Activated naive CD8-positive, alpha-beta T cell (primary cell): ENCODE results near the gene DLG1.
"Not testable (repeated sequence)": the region's sequence is repeated elsewhere in the genome, so short reads cannot be mapped to it uniquely, and the experiment has no call there.

ENCODE experiments used
- H3K27ac Mint-ChIP-seq: one replicate; pipeline ENCODE4 v1.8.0; 2021; ENCODE audit warnings: mixed read lengths
- H3K27me3 Mint-ChIP-seq: one replicate; pipeline ENCODE4 v1.8.0; 2021; ENCODE audit warnings: mixed read lengths
- H3K36me3 Mint-ChIP-seq: one replicate; pipeline ENCODE4 v1.8.0; 2021; ENCODE audit warnings: mixed read lengths
- H3K4me1 Mint-ChIP-seq: one replicate; pipeline ENCODE4 v1.8.0; 2021; ENCODE audit warnings: low read depth, mixed read lengths
- H3K4me3 Mint-ChIP-seq: one replicate; pipeline ENCODE4 v1.8.0; 2021; ENCODE audit warnings: mild to moderate bottlenecking, mixed read lengths
- H3K9me3 Mint-ChIP-seq: one replicate; pipeline ENCODE4 v1.8.0; 2021; ENCODE audit warnings: low read depth, mixed read lengths

The DLG1 gene

DNA sequence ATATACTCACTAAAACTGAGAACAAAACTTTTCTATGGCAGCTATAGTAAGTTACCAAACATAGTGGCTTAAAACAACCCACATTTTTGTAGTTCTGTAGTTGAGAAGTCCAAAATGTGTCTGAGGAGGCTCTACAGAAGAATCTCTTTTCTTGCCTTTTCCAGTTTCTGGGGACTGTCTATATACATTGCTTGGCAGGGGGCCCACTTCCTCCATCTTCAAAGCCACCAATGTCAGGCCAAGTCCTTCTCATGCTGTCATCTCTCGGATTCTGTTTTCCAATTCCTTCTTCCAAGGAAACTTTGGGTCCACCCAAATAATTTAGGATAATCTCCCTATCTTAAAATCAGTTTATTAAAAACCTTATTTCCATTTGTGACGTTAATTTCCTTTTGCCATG, 92.7 kb downstream of the DLG1 start:
- Mint-ChIP-seq H3K36me3 (peaks cover 3% of the 10 kb centered on the region), H3K9me3 (no peaks in the 10 kb centered on the region), H3K4me1 (peaks cover 67% of the 10 kb centered on the region), H3K27ac (no peak overlapping the region), H3K4me3 (no peak overlapping the region), H3K27me3 (no peaks in the 10 kb centered on the region)

DNA sequence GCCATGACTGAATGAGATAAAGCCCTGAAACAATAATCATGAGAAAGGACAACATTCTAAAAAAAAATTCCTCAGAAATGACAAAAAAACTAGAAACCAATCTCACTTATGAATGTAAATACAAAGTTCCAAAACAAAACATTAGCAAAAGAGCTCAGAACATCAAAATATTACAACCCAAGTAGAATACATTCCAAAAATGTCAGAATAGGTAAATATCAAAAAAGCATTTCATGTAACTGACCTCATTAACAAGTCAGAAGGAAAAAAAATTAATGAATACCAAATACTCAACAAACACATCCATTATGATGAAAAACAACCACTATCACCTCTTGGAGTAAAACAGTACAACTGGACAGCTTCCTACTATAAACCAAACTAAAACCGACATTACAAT, 93.1 kb downstream of the DLG1 start:
- H3K27ac Mint-ChIP-seq = no peak overlapping the region

GRCh38 chr3:197204736-197205135, 93.7 kb downstream of the DLG1 start:
- H3K9me3 Mint-ChIP-seq = no peaks in the 10 kb centered on the region
- H3K36me3 Mint-ChIP-seq = peaks cover 3% of the 10 kb centered on the region
- H3K4me3 Mint-ChIP-seq = no peak overlapping the region
- no peaks in the 10 kb centered on the region for H3K27me3 Mint-ChIP-seq
- no peak overlapping the region for H3K27ac Mint-ChIP-seq
- peaks cover 67% of the 10 kb centered on the region for H3K4me1 Mint-ChIP-seq

More for the DNA sequence above, 93.1 kb downstream of the DLG1 start:
- Mint-ChIP-seq H3K9me3 (no peaks in the 10 kb centered on the region), H3K4me3 (no peak overlapping the region), H3K4me1 (peaks cover 69% of the 10 kb centered on the region), H3K36me3 (peaks cover 3% of the 10 kb centered on the region), H3K27me3 (no peaks in the 10 kb centered on the region)

DNA sequence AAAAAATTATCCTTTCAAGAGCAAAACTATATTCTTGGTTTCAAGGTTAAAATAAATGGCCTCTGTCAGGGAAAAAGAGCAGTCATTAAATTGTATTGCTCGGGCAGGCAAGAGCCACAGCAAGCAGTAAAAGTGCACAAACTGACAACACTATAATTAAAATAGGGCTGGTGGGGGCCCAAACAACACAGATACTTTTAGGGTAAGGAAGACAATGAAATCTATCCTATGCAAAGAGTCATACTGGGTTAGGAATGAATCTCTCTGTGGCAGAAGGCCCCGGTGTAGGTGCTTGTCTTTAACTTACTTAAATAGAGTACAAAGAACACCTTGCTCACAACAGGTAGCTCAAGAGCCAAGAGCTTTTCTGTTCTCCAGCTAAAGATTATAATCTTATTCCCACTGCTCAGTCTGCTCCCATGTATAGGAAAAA, 94.7 kb downstream of the DLG1 start:
- peaks cover 3% of the 10 kb centered on the region for H3K36me3 Mint-ChIP-seq
- H3K27me3 Mint-ChIP-seq = no peaks in the 10 kb centered on the region
- H3K9me3 Mint-ChIP-seq = no peaks in the 10 kb centered on the region
- H3K27ac Mint-ChIP-seq = no peak overlapping the region
- H3K4me3 Mint-ChIP-seq = no peak overlapping the region
- peaks cover 64% of the 10 kb centered on the region for H3K4me1 Mint-ChIP-seq

DNA sequence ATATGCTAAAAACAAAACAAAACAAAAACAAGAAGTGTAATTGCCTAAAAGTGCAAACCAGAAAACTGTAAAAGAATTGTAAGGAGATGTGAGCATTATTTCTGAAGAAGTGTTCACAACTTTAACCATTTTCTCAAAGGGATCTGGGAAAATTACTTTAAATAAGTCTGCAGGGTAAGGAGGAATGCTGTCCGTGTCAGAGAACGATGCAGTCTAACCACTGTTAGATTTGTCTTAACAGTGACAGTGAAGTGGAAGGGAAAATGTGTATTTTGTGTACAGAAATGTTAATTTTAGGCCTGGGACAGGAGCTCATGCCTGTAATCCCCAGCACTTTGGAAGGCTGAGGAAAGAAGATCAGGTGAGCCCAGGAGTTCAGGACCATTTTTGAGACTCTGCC, 95.7 kb downstream of the DLG1 start:
- H3K36me3 Mint-ChIP-seq = peaks cover 3% of the 10 kb centered on the region
- H3K4me1 Mint-ChIP-seq = peaks cover 66% of the 10 kb centered on the region
- no peaks in the 10 kb centered on the region for H3K9me3 Mint-ChIP-seq
- H3K4me3 Mint-ChIP-seq = no peak overlapping the region
- H3K27me3 Mint-ChIP-seq = no peaks in the 10 kb centered on the region
- H3K27ac Mint-ChIP-seq = no peak overlapping the region

DNA sequence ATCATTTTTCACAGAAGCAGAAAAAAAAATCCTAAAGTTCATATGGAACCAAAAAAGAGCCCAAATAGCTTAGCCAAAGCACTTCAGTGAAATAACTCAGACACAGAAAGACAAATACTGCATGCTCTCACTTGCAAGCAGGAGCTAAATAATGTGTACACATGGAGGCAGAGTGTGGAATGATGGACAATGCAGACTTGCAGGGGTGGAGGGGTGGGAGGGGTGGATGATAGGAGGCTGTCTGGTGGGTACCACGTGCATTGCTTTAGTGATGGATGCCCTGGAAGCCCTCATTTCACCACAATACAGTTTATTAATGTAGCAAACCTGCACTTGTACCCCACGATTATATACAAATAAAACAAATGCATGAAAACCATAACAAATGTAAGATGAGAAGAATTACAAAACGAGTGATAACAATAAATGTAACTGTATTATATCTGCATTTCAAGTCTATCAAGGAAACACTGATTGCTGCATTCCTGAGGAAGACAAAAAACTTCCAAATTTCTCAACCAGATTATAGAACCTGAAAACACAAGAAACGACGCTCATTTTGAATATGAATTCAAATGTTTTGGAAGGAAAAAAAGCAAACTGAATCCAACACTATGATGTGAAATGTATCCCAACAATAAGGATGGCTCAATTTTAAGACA, 96.5 kb downstream of the DLG1 start:
- Mint-ChIP-seq H3K27me3 (no peaks in the 10 kb centered on the region), H3K4me3 (no peak overlapping the region), H3K27ac (no peak overlapping the region), H3K4me1 (peaks cover 65% of the 10 kb centered on the region), H3K36me3 (peaks cover 3% of the 10 kb centered on the region), H3K9me3 (no peaks in the 10 kb centered on the region)

- not testable (repeated sequence) for H3K27ac Mint-ChIP-seq, H3K36me3 Mint-ChIP-seq, H3K9me3 Mint-ChIP-seq, H3K4me3 Mint-ChIP-seq, H3K27me3 Mint-ChIP-seq
- H3K4me1 Mint-ChIP-seq = peaks cover 64% of the 10 kb centered on the region
These were observed 97.6 kb downstream of the DLG1 start for GRCh38 chr3:197200856-197201255.

GRCh38 chr3:197197334-197197733, 101.1 kb downstream of the DLG1 start:
- H3K36me3 Mint-ChIP-seq = no peaks in the 10 kb centered on the region

DNA sequence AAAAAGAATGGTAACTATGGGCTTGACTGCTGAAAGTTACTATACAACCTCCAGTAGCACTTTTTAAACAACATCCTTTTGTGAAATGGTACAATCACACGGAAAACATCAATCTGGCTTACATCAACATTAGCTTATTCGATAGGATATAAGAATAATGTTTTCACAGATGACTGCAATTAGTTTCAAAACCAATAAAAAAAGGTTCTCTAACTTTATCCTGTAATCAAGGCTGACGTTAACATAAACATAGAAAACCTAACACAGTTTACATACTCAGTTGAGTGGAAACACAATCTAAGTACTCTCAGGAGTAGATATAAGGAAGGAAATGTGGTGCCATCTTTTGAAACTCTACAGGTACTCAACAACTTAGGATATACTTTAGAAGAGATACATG, 102.2 kb downstream of the DLG1 start:
- Mint-ChIP-seq H3K9me3 (no peaks in the 10 kb centered on the region), H3K4me3 (no peak overlapping the region), H3K27me3 (no peaks in the 10 kb centered on the region), H3K36me3 (peaks cover 2% of the 10 kb centered on the region), H3K27ac (no peak overlapping the region), H3K4me1 (peaks cover 25% of the 10 kb centered on the region)

More at GRCh38 chr3:197197334-197197733, 101.1 kb downstream of the DLG1 start:
- Mint-ChIP-seq H3K9me3 (no peaks in the 10 kb centered on the region), H3K4me3 (no peak overlapping the region), H3K27me3 (no peaks in the 10 kb centered on the region), H3K27ac (no peak overlapping the region), H3K4me1 (peaks cover 34% of the 10 kb centered on the region)

- Mint-ChIP-seq H3K36me3 (peaks cover 2% of the 10 kb centered on the region), H3K27ac (peak overlapping the region; percentile 16), H3K4me3 (no peak overlapping the region), H3K4me1 (peaks cover 20% of the 10 kb centered on the region), H3K27me3 (no peaks in the 10 kb centered on the region), H3K9me3 (no peaks in the 10 kb centered on the region)
These were observed 103.1 kb downstream of the DLG1 start for GRCh38 chr3:197195326-197195725.

GRCh38 chr3:197193759-197194158, 104.7 kb downstream of the DLG1 start:
- H3K36me3 Mint-ChIP-seq, H3K27me3 Mint-ChIP-seq, H3K4me3 Mint-ChIP-seq, H3K9me3 Mint-ChIP-seq, H3K27ac Mint-ChIP-seq: not testable (repeated sequence)
- peaks cover 23% of the 10 kb centered on the region for H3K4me1 Mint-ChIP-seq

DNA sequence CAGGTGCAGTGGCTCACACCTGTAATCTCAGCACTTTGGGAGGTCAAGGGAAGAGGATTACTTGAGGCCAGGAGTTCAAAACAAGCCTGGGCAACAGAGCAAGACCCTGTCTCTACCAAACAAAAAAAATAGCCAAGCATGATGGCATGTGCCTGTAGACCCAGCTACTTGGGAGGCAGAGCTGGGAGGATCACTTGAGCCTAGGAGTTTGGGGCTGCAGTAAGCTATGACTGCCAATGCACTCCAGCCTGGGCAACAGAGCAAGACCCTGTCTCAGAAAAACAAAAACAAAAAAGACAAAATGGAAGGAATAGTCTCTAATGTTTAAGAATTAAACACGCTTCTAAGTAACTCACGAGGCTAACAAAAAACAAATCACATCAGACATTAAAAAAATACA, 106.5 kb downstream of the DLG1 start:
- Mint-ChIP-seq H3K9me3 (no peaks in the 10 kb centered on the region), H3K27me3 (no peaks in the 10 kb centered on the region), H3K4me3 (no peak overlapping the region), H3K27ac (no peak overlapping the region), H3K4me1 (peaks cover 17% of the 10 kb centered on the region), H3K36me3 (peaks cover 2% of the 10 kb centered on the region)

DNA sequence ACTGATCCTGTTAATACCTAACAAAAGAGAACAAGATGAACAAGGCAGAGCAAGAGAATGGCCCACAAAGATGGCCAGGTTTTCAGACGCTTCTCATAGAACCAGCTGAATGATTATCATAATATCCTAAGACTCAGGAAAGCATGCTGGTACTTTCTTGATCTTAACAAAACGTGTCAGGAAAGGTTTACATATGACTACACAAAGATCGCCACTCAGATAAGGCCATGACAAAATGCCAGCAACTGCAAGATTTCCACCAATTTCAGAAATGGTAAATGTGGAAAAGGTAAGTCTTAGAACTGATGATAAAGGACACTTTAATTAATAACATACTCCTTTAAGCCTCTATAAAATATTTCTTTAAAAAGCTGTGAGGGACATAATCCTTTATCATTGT, 108.8 kb downstream of the DLG1 start:
- H3K27me3 Mint-ChIP-seq = no peaks in the 10 kb centered on the region
- H3K4me3 Mint-ChIP-seq = no peak overlapping the region
- peaks cover 10% of the 10 kb centered on the region for H3K4me1 Mint-ChIP-seq
- H3K9me3 Mint-ChIP-seq = no peaks in the 10 kb centered on the region
- H3K27ac Mint-ChIP-seq = no peak overlapping the region
- H3K36me3 Mint-ChIP-seq = peaks cover 2% of the 10 kb centered on the region

DNA sequence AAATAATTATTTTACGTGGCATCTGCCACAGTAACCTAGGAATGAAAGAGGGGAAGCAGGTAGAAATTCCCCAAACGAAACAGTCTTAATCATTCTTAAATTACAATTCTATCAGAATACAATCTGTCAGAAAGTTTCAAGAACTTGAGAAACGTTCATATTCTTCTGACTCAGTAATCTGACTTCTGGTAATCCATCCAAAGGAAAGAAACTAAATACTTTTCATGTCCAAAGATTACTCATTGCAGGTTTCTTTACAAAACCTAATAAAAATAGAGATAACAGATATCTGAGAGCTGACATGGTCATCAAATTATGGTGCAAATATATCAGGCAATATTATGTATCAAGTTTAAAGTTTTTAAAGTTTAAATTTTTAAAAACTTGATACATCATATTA, 109.4 kb downstream of the DLG1 start:
- Mint-ChIP-seq H3K4me1 (peaks cover 10% of the 10 kb centered on the region), H3K27me3 (no peaks in the 10 kb centered on the region), H3K4me3 (no peak overlapping the region), H3K27ac (no peak overlapping the region), H3K36me3 (peaks cover 2% of the 10 kb centered on the region), H3K9me3 (no peaks in the 10 kb centered on the region)

DNA sequence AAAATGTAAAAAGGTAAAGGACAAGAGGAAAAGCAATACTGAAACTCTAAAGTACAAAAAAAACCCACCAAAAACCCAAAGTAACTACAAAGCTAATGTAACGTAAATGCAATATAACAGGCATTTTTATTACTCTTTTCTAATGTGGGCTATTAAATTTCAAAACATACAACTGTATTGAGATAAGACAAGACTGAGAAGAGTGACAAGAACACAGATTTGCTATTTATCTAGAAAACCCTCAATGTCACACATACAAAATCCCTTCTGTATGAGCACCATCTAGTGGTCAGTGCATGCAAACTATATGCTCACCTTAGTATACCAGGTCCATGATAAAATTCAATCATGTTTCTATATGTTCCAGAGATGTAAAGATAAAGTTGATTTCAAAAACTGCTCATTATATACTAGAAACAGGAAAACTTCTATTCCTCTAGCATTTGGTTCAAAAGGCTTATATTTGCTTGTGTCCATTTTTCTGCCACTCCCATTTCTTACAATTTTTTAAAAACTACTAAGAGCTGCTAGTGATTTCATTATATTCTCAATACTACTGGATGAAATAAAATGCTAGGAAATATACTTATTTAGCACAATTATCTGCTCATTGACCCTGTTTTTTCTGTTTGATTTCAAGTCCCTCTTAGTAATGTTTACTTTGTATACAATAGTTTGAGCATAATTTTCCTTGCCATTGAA, 111.4 kb downstream of the DLG1 start:
- no peak overlapping the region for H3K4me3 Mint-ChIP-seq
- H3K9me3 Mint-ChIP-seq = no peaks in the 10 kb centered on the region
- peaks cover 10% of the 10 kb centered on the region for H3K4me1 Mint-ChIP-seq
- peaks cover 2% of the 10 kb centered on the region for H3K36me3 Mint-ChIP-seq
- H3K27ac Mint-ChIP-seq = no peak overlapping the region
- H3K27me3 Mint-ChIP-seq = no peaks in the 10 kb centered on the region

DNA sequence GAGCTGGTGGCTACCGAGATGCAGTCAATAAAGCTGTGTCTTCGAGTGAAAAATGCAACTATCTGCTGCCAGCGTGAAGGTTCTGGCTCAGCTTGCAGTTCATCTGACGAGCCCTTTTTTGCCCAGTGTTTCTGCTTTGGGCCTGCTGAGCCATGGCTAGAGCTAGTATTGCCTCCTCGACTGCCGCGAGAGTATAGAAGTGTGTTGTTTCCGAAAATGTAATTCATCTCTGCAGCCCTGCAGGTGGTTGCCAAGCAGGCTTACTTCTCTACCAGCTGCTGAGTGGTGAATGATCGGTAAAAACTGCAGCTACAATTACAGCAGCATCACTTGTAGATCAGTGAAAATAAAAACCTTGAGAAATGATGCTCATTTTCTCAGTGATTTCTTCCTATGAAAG, 114.8 kb downstream of the DLG1 start:
- Mint-ChIP-seq H3K27ac (no peak overlapping the region), H3K4me1 (peaks cover 2% of the 10 kb centered on the region), H3K27me3 (no peaks in the 10 kb centered on the region), H3K4me3 (no peak overlapping the region), H3K9me3 (no peaks in the 10 kb centered on the region), H3K36me3 (no peaks in the 10 kb centered on the region)
